K562 (cell line): ENCODE data around the gene ANK3. TPM values are rescaled to one million over a fixed set of nuclear protein-coding genes. Genes with fewer than 3 reads are reported as not detected.

ENCODE experiments used
- ADNP ChIP-seq: fragments of 200-800 bp; sonication (Bioruptor generic); IDR thresholded peaks from 2 replicates; pipeline ENCODE4 v1.6.1; 2016; ENCODE audit warnings: missing genetic modification characterization, missing compliant biosample characterization
- BRD9 ChIP-seq: fragments of 450-650 bp; IDR thresholded peaks from 2 replicates; pipeline ENCODE4 v1.6.1; 2018; ENCODE audit warnings: low read depth; ENCODE audit not compliant: partially characterized antibody
- CSDE1 ChIP-seq, 2 experiments: fragments of 450-650 bp; IDR thresholded peaks; 2 replicates each; pipeline ENCODE4 v1.6.1; 2016; ENCODE audit warnings: mild to moderate bottlenecking in 1 of 2
- DEAF1 ChIP-seq: fragments of 450-650 bp; formaldehyde crosslinking; IDR thresholded peaks from 2 replicates; pipeline ENCODE4 v1.4.0; 2020; ENCODE audit warnings: mild to moderate bottlenecking, moderate library complexity
- HES1 ChIP-seq: fragments of 450-650 bp; IDR thresholded peaks from 2 replicates; pipeline ENCODE4 v1.6.1; 2016; ENCODE audit warnings: low read depth, mild to moderate bottlenecking, moderate library complexity
- LARP7 ChIP-seq: fragments of 450-650 bp; IDR thresholded peaks from 2 replicates; pipeline ENCODE4 v1.6.1; 2016
- LEF1 ChIP-seq: fragments of 450-650 bp; IDR thresholded peaks from 2 replicates; pipeline ENCODE4 v1.6.1; 2016; ENCODE audit warnings: mild to moderate bottlenecking
- MCM3 ChIP-seq: fragments of 450-650 bp; IDR thresholded peaks from 2 replicates; pipeline ENCODE4 v1.6.1; 2016
- MECOM ChIP-seq: fragments of 250-450 bp; sonication (Bioruptor Pico); IDR thresholded peaks from 2 replicates; pipeline ENCODE4 v1.8.0; 2022; ENCODE audit warnings: inconsistent platforms
- MXI1 ChIP-seq: IDR thresholded peaks from 2 replicates; pipeline ENCODE4 v1.6.1; 2011; ENCODE audit warnings: low read depth, mild to moderate bottlenecking, improper control_type of control experiment, low read length
- PTRF ChIP-seq: fragments of 450-650 bp; IDR thresholded peaks from 2 replicates; pipeline ENCODE4 v1.6.1; 2016; ENCODE audit warnings: mild to moderate bottlenecking, missing genetic modification characterization, missing compliant biosample characterization
- RFX7 ChIP-seq: fragments of 250-450 bp; sonication (Bioruptor Pico); IDR thresholded peaks from 2 replicates; pipeline ENCODE4 v1.5.1; 2021; ENCODE audit warnings: mild to moderate bottlenecking
- SPI1 ChIP-seq: IDR thresholded peaks from 2 replicates; pipeline ENCODE4 v1.6.1; 2011; ENCODE audit warnings: low read depth, low read length, control low read depth, borderline replicate concordance
- TFAP4 ChIP-seq: sonication (generic); formaldehyde crosslinking; IDR thresholded peaks from 2 replicates; pipeline ENCODE4 v1.8.0; 2022; ENCODE audit warnings: missing genetic modification reagents, mild to moderate bottlenecking, moderate library complexity, borderline replicate concordance
- U2AF2 ChIP-seq: fragments of 200-400 bp; formaldehyde crosslinking; optimal IDR thresholded peaks from 2 replicates; pipeline ENCODE3; 2017; ENCODE audit warnings: low read depth, mild to moderate bottlenecking, low read length
- ZBTB26 ChIP-seq: fragments of 450-650 bp; formaldehyde crosslinking; IDR thresholded peaks from 2 replicates; pipeline ENCODE4 v1.4.0; 2022; ENCODE audit warnings: missing genetic modification characterization
- ZNF41 ChIP-seq: fragments of 250-450 bp; sonication (Bioruptor Pico); conservative IDR thresholded peaks from 2 replicates; pipeline ENCODE4 v1.4.0; 2020; ENCODE audit warnings: mild to moderate bottlenecking
- polyA plus RNA-seq, 8 experiments: library from polyadenylated mRNA; depleted of rRNA in 4 of 8; stranded (reverse) in 5 of 8; unstranded in 3 of 8; fragments of >200 nt; fragmentation: Nextera tagmentation in 2 of 8; fragmentation: Illumina TruSeq in 1 of 8; extraction: Ambion mirVana in 2 of 8; extraction: Trizol in 1 of 8; gene quantifications; 2 replicates each; pipeline versions ENCODE4 v1.2.1 to v1.2.3, GENCODE V29; 2011 to 2014; ENCODE audit warnings: inconsistent platforms in 1 of 8, missing spikeins in 1 of 8
- total RNA-seq, 7 experiments: library from RNA; depleted of rRNA in 6 of 7; stranded (reverse); fragments of >200 nt in 6 of 7; fragmentation: Illumina TruSeq in 2 of 7; extraction: Trizol in 2 of 7; gene quantifications; 2 replicates each; pipeline versions ENCODE4 v1.2.1 to v1.2.3, GENCODE V29; 2011 to 2021; ENCODE audit warnings: low replicate concordance in 1 of 7

Gene ANK3
- total and polyA plus RNA-seq, 9 of the 15 experiments (the other 6 are each of a cell fraction or from before 2014, with no cell fraction given), result 10.0 to 32.3 (median 17.9) TPM

GRCh38 chr10:60353519-60354258 lies 36.0 kb downstream of the ANK3 start (continued):
- TF ChIP-seq ZNF41, result 0 out of 2 replicates have a peak, but pooled peaks have one; percentile 31
- no peak for TF ChIP-seq ZBTB26
- TF ChIP-seq TFAP4 (CRISPR knock-in tag), result peak; percentile 37; the same call in 1 of the 2 replicates
- TF ChIP-seq U2AF2, result no peak
- no peak for TF ChIP-seq RFX7 (CRISPR knock-in tag)
- TF ChIP-seq LARP7, result no peak
- TF ChIP-seq PTRF, result peak; percentile 80
- TF ChIP-seq ADNP, result peak; percentile 48
- TF ChIP-seq SPI1, result peak; percentile 24; the same call in 1 of the 2 replicates
- no peak for TF ChIP-seq MXI1
- TF ChIP-seq BRD9, result peak; percentile 30
- TF ChIP-seq LEF1, result peak; percentile 92
- no peak for TF ChIP-seq CSDE1 (IDR thresholded peaks at IDR 0.05)
- no peak for TF ChIP-seq DEAF1 (CRISPR knock-in tag)
- TF ChIP-seq MCM3, result no peak
- peak; percentile 73 for TF ChIP-seq MECOM (CRISPR knock-in tag)
- TF ChIP-seq HES1, result peak; percentile 20; the same call in 1 of the 2 replicates
